Fibroblast of villous mesenchyme (primary cell): ENCODE data around the gene CRHR1. TPM values are rescaled to one million over a fixed set of nuclear protein-coding genes. Genes with fewer than 3 reads are reported as not detected.

ENCODE experiments used
- DNase-seq: peaks from one replicate; pipeline ENCODE4 v3.0.0-alpha.2; 2010; ENCODE audit warnings: low read depth
- H3K4me3 ChIP-seq: 2 replicates; pipeline ENCODE4 v1.5.1; 2011; ENCODE audit warnings: low read depth, mild to moderate bottlenecking, low read length
- total RNA-seq: library from RNA; depleted of rRNA; stranded (reverse); fragments of >200 nt; gene quantifications from 2 replicates; pipeline ENCODE4 v1.2.3, GENCODE V29; 2012
- TF ChIP-seq, protein P1 (sequence below): IDR thresholded peaks from 2 replicates; pipeline ENCODE4 v1.5.1; 2012; ENCODE audit warnings: low read depth, mild to moderate bottlenecking, low read length; ENCODE audit not compliant: insufficient read depth

The CRHR1 gene
- total RNA-seq, 1 donor: not detected

DNA sequence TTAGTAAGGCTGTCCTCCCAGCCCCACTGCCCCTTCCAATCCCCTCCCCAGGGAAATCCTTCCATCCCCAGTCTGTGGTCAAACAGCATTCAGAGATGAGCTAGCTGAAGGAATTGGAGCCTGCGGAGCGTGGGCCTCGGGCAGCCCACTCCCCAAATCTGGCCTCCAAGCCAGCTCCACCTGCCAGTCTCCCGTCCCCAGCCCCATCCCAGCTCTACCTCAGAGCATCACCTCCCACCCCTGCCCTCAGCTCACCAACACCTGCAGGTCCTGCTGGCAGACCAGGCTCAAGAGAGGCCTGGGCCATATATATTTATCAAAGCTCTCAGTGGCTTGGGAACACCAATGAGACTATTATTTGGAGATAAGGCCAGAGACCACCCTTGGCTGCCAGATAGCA is 55.3 kb downstream of the CRHR1 start:
- H3K4me3 ChIP-seq: no peak overlapping the region
- DNase-seq: no peak
- TF ChIP-seq, protein P1, sequence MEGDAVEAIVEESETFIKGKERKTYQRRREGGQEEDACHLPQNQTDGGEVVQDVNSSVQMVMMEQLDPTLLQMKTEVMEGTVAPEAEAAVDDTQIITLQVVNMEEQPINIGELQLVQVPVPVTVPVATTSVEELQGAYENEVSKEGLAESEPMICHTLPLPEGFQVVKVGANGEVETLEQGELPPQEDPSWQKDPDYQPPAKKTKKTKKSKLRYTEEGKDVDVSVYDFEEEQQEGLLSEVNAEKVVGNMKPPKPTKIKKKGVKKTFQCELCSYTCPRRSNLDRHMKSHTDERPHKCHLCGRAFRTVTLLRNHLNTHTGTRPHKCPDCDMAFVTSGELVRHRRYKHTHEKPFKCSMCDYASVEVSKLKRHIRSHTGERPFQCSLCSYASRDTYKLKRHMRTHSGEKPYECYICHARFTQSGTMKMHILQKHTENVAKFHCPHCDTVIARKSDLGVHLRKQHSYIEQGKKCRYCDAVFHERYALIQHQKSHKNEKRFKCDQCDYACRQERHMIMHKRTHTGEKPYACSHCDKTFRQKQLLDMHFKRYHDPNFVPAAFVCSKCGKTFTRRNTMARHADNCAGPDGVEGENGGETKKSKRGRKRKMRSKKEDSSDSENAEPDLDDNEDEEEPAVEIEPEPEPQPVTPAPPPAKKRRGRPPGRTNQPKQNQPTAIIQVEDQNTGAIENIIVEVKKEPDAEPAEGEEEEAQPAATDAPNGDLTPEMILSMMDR: no peak

DNA sequence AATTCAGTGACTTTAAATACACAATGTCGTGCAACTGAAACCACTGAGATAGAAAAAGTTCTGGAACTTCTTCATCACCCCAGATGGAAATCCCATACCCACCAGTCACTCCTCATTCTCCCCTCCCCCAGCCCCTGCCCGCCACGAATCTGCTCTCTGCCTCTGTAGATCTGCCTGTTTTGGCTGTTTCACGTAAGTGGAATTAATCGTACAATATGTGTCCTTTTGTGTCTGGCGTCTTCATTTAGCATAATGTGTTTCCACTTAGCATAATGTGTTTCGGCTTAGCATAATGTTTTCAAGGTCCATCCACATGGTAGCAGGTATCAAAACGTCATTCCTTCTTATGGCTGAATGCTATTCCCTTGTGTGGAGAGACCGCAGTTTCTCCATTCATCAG is 57.1 kb downstream of the CRHR1 start:
- DNase-seq: no peak
- TF ChIP-seq, protein P1: no peak
- no peak overlapping the region for H3K4me3 ChIP-seq

DNA sequence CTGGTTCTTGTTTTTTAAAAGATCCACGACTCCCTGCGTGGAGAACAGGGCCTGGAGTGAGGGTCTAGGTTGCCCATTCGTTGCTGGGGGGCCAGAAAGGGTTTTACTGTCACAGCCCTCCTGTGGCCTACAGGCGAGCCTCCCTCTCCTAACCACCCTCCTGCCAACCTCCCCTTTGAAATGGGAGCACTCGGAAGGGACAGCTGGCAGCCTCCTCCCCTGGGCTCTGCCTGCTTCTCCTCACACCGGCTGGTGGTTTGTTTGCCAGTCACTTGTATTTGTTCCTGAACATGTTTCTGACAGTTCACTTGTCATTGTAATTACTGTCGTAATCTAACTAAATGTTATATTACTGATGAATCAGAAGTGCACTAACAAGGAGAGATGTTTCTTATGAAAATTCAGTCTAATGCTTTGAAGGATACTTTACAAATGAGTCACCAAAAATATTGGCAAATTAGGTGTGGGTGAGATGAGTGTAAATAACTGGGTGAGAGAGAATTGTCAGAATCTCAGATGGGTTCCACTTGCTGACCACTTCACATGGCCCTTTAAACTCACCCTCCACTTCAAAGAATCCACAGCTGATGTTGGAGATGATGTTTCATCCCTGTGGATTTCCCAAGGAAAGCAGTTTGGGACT is 57.9 kb downstream of the CRHR1 start:
- no peak for DNase-seq
- H3K4me3 ChIP-seq: no peak overlapping the region
- TF ChIP-seq, protein P1: no peak

DNA sequence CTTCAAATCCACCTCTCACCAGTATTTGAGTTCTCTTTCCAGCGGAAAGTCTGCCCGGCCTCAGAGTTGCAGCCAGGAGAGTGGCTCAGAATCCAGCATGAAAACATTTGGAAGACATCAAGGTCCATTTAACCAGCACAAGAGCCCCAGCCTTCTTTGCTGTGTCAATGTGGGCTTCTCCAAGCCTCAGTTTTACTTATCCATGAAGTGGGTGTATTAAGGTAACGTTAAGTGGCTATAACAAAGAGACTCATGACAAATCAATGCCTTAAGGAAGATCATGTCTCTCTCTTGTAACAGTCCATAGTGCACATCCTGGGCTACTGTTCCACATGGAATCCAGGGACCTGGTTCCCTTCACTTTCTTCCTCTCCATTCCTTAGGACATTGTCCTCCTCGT is 59.6 kb downstream of the CRHR1 start:
- TF ChIP-seq, protein P1: no peak
- H3K4me3 ChIP-seq: no peak overlapping the region

DNA sequence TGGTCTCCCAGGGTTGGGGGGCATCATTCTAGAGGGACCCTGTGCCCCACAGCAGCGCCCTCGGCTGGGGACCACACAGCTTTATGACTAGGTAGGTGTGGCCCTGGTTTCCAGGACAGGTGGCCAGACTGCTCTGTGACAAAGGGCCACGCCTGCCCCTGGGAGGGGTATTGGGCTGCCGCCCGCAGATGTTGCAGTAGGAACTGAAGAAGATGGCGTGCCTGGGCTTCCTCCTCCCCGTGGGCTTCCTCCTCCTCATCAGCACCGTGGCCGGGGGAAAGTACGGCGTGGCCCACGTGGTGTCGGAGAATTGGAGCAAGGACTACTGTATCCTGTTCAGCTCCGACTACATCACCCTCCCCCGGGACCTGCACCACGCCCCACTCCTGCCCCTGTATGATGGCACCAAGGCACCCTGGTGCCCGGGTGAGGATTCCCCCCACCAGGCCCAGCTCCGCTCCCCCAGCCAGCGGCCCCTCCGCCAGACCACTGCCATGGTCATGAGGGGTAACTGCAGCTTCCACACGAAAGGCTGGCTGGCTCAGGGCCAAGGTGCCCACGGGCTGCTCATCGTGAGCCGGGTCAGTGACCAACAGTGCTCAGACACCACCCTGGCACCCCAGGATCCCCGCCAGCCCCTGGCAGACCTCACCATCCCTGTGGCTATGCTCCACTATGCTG is 60.7 kb downstream of the CRHR1 start, which contains the start of gene SPPL2C:
Gene SPPL2C, plus strand, starts transcription at position 187 of the 681 bp plus-strand sequence. Its CDS starts 26 bp downstream, at position 213.
- H3K4me3 ChIP-seq: no peak within 1 kb of the TSS
- TF ChIP-seq, protein P1: no peak
- DNase-seq: no peak

More for the DNA sequence above, 59.6 kb downstream of the CRHR1 start:
- no peak for DNase-seq

DNA sequence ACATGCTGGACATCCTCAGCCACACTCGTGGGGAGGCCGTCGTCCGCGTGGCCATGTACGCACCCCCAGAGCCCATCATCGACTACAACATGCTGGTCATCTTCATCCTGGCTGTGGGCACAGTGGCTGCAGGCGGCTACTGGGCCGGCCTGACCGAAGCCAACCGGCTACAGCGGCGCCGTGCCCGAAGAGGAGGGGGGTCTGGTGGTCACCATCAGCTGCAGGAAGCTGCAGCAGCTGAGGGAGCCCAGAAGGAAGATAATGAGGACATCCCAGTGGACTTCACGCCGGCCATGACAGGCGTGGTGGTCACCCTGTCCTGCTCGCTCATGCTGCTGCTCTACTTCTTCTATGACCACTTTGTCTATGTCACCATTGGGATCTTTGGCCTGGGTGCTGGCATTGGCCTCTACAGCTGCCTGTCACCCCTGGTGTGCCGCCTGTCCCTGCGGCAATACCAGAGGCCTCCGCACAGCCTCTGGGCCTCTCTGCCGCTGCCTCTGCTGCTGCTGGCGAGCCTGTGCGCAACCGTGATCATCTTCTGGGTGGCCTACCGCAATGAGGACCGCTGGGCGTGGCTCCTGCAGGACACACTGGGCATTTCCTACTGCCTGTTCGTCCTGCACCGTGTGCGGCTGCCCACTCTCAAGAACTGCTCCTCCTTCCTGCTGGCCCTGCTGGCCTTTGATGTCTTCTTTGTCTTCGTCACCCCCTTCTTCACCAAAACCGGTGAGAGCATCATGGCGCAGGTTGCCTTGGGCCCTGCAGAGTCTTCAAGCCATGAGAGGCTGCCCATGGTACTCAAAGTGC is 61.5 kb downstream of the CRHR1 start:
- TF ChIP-seq, protein P1: no peak
- no peak for DNase-seq
- no peak overlapping the region for H3K4me3 ChIP-seq
